PC-9 (cell line): ENCODE measurements around the gene UVSSA. TPM values are rescaled to one million over a fixed set of nuclear protein-coding genes. Genes with fewer than 3 reads are reported as not detected.

Source experiments
- BruUV-seq: library from RNA; stranded (reverse); fragments of 400-500 nt; replicated peaks from 2 replicates; lab custom pipeline; 2021; lab: Mats Ljungman, UMichigan
- CTCF ChIA-PET: fragments of 300-600 bp; sonication (Branson Sonifier 250); formaldehyde crosslinking; loops from one replicate; lab custom pipeline; 2022; ENCODE audit warnings: antibody characterized with exemption; lab: Charles Lee
- POLR2A ChIA-PET: fragments of 300-600 bp; sonication (Branson Sonifier 250); formaldehyde crosslinking; loops from one replicate; lab custom pipeline; 2022; ENCODE audit warnings: antibody characterized with exemption; ENCODE audit not compliant: unreplicated experiment; lab: Charles Lee
- DNase-seq, 2 experiments: peaks; one replicate each; pipeline versions ENCODE4 v3.0.0 to v3.0.0-alpha.2; 2015 to 2022; ENCODE audit warnings: mixed read lengths in 1 of 2
- H2AFZ ChIP-seq: fragments of 200-600 bp; sonication (generic); 2 replicates; pipeline ENCODE4 v1.8.1; 2017; ENCODE audit warnings: antibody characterized with exemption
- H3F3A ChIP-seq: fragments of 200-600 bp; sonication (generic); 2 replicates; pipeline ENCODE4 v1.8.1; 2017; ENCODE audit warnings: antibody characterized with exemption, mild to moderate bottlenecking, low read depth; ENCODE audit not compliant: insufficient read depth
- H3K27ac ChIP-seq: fragments of 200-600 bp; sonication (generic); 2 replicates; pipeline ENCODE4 v1.6.1; 2016; ENCODE audit warnings: mixed run types
- H3K27me3 ChIP-seq: fragments of 200-600 bp; sonication (generic); 2 replicates; pipeline ENCODE4 v1.6.1; 2016; ENCODE audit warnings: low read depth, mixed run types; ENCODE audit not compliant: insufficient read depth
- H3K36me3 ChIP-seq: fragments of 200-600 bp; sonication (generic); 2 replicates; pipeline ENCODE4 v1.6.1; 2016; ENCODE audit warnings: low read depth, mixed run types
- H3K4me1 ChIP-seq: fragments of 200-600 bp; sonication (generic); replicated peaks from 2 replicates; pipeline ENCODE4 v1.6.1; 2016; ENCODE audit warnings: mixed run types; ENCODE audit not compliant: insufficient read depth
- H3K4me2 ChIP-seq: fragments of 200-600 bp; sonication (generic); 2 replicates; pipeline ENCODE4 v1.6.1; 2017; ENCODE audit warnings: mixed run types
- H3K4me3 ChIP-seq: fragments of 200-600 bp; sonication (generic); 2 replicates; pipeline ENCODE4 v1.6.1; 2016; ENCODE audit warnings: mixed run types
- H3K79me2 ChIP-seq: fragments of 200-600 bp; sonication (generic); 2 replicates; pipeline ENCODE4 v1.6.1; 2017; ENCODE audit warnings: low read depth, mixed run types
- H3K9me2 ChIP-seq: fragments of 200-600 bp; sonication (generic); 2 replicates; pipeline ENCODE4 v1.8.1; 2017; ENCODE audit warnings: mild to moderate bottlenecking; ENCODE audit not compliant: insufficient read depth
- H3K9me3 ChIP-seq: fragments of 200-600 bp; sonication (generic); 2 replicates; pipeline ENCODE4 v1.8.1; 2016; ENCODE audit warnings: low read depth; ENCODE audit not compliant: insufficient read depth
- H4K20me1 ChIP-seq: fragments of 200-600 bp; sonication (generic); 2 replicates; pipeline ENCODE4 v1.8.1; 2017; ENCODE audit not compliant: insufficient read depth
- CTCF ChIP-seq: fragments of 200-600 bp; sonication (generic); conservative IDR thresholded peaks from 2 replicates; pipeline ENCODE4 v1.6.1; 2017; ENCODE audit warnings: mixed run types, antibody characterized with exemption, mild to moderate bottlenecking, moderate library complexity
- EZH2 ChIP-seq: fragments of 200-600 bp; sonication (generic); IDR thresholded peaks from 2 replicates; pipeline ENCODE4 v1.8.0; 2017; ENCODE audit warnings: antibody characterized with exemption, low read depth
- intact Hi-C: fragments of 100-400 bp; cut with micrococcal nuclease; formaldehyde crosslinking; loops from one replicate; pipeline ENCODE4 v1.10.0; 2022; ENCODE audit not compliant: unreplicated experiment
- total RNA-seq: library from RNA; stranded (reverse); gene quantifications from 2 replicates; pipeline ENCODE4 v1.2.3, GENCODE V29; 2021

The UVSSA gene
- total RNA-seq, 1 experiment from 2014 or later, result 24.3 TPM

- Histone ChIP-seq H4K20me1 (peaks cover 51% of the 10 kb centered on the region), H3K27me3 (no peaks in the 10 kb centered on the region), H3K79me2 (peaks cover 31% of the 10 kb centered on the region), H3F3A (peaks cover 4% of the 10 kb centered on the region; the same call in 1 of the 2 replicates), H3K36me3 (0 out of 2 replicates have a peak, but pooled peaks cover 6% of the 10 kb centered on the region), H3K27ac (no peak overlapping the region), H3K4me2 (no peak overlapping the region), H3K9me3 (no peaks in the 10 kb centered on the region), H2AFZ (no peak overlapping the region), H3K9me2 (no peaks in the 10 kb centered on the region), H3K4me3 (no peak overlapping the region), H3K4me1 (no peaks in the 10 kb centered on the region)
- DNase-seq, result no peak
- no TSS peak for BruUV-seq
- TF ChIP-seq EZH2 (no peak), CTCF (no peak)
- POLR2A ChIA-PET, result no interaction called here
- intact Hi-C loops, result no loop called here
- CTCF ChIA-PET, result no interaction called here
Measured at GRCh38 chr4:1312821-1313640, 34.0 kb upstream of the UVSSA start.

- Histone ChIP-seq H3K4me3 (no peak overlapping the region), H3K4me1 (no peaks in the 10 kb centered on the region), H3K79me2 (peaks cover 8% of the 10 kb centered on the region; the same call in 1 of the 2 replicates), H3K27me3 (no peaks in the 10 kb centered on the region), H3K9me2 (no peaks in the 10 kb centered on the region), H2AFZ (no peak overlapping the region), H4K20me1 (peaks cover 29% of the 10 kb centered on the region), H3K36me3 (0 out of 2 replicates have a peak, but pooled peaks cover 6% of the 10 kb centered on the region), H3F3A (peaks cover 4% of the 10 kb centered on the region; the same call in 1 of the 2 replicates), H3K9me3 (no peaks in the 10 kb centered on the region), H3K4me2 (no peak overlapping the region), H3K27ac (no peak overlapping the region)
- DNase-seq, result no peak
- POLR2A ChIA-PET, result no interaction called here
- CTCF ChIA-PET, result no interaction called here
- TF ChIP-seq CTCF (no peak), EZH2 (no peak)
- BruUV-seq, result no TSS peak
- intact Hi-C loops, result no loop called here
Measured at GRCh38 chr4:1315306-1315705, 31.7 kb upstream of the UVSSA start.

- H3K36me3 ChIP-seq, result 0 out of 2 replicates have a peak, but pooled peaks cover 6% of the 10 kb centered on the region
- no peak overlapping the region for H3K4me2 ChIP-seq
- no peaks in the 10 kb centered on the region for H3K27me3 ChIP-seq
- peaks cover 4% of the 10 kb centered on the region; the same call in 1 of the 2 replicates for H3F3A ChIP-seq
- no peak overlapping the region for H3K27ac ChIP-seq
- ChIA-PET CTCF (no interaction called here), POLR2A (no interaction called here)
- no TSS peak for BruUV-seq
- no peaks in the 10 kb centered on the region for H3K9me2 ChIP-seq
- 0 out of 2 replicates have a peak, but pooled peaks cover 4% of the 10 kb centered on the region for H3K79me2 ChIP-seq
- peaks cover 22% of the 10 kb centered on the region for H4K20me1 ChIP-seq
- intact Hi-C loops, result no loop called here
- no peak for DNase-seq
- TF ChIP-seq EZH2 (no peak), CTCF (no peak)
- no peaks in the 10 kb centered on the region for H3K9me3 ChIP-seq
- no peak overlapping the region for H2AFZ ChIP-seq
- no peak overlapping the region for H3K4me3 ChIP-seq
- no peaks in the 10 kb centered on the region for H3K4me1 ChIP-seq
Measured at GRCh38 chr4:1315836-1316536, 31.0 kb upstream of the UVSSA start.
